GM21737 (cell line): ENCODE data around the gene AIP.
"Not testable (repeated sequence)": the region's sequence is repeated elsewhere in the genome, so short reads cannot be mapped to it uniquely, and the experiment has no call there.

ENCODE experiments used
- ATAC-seq: cut with Tn5 transposase; IDR thresholded peaks from one replicate; pipeline ENCODE4 v1.9.1; 2021; ENCODE audit warnings: mild to moderate bottlenecking, moderate library complexity; ENCODE audit not compliant: unreplicated experiment

AIP gene

GRCh38 chr11:67468456-67468758, 14.4 kb upstream of the AIP start:
- ATAC-seq, result no peak

- peak; percentile 67 for ATAC-seq
Observed at GRCh38 chr11:67468759-67469507, 13.9 kb upstream of the AIP start, which contains the start of gene TMEM134. Gene TMEM134, minus strand, starts transcription at chr11:67469251. Its CDS starts 59 bp downstream, at chr11:67469192.

- ATAC-seq, result no peak
Observed at GRCh38 chr11:67469508-67469811, 13.4 kb upstream of the AIP start.

GRCh38 chr11:67470337-67471002, 12.4 kb upstream of the AIP start:
- ATAC-seq, result no peak

DNA sequence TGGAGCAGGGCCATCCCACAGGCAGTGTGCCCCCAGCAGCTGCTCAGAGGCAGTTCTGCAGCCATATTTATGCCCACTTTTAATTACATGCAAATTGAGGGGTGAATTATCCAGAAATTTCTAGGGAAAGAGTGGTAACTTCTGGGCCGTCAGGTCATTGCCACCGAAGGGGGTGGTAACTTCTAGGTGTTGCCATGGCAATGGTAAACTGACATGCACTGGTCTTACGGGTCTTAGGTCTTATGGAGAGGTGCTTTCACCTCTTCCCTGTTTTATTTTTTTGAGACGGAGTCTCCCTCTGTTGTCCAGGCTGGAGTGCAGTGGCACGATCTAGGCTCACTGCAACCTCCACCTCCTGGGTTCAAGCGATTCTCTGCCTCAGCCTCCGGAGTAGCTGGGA, 9.9 kb upstream of the AIP start:
- ATAC-seq, result no peak

GRCh38 chr11:67476692-67477091, 6.1 kb upstream of the AIP start:
- not testable (repeated sequence) for ATAC-seq

DNA sequence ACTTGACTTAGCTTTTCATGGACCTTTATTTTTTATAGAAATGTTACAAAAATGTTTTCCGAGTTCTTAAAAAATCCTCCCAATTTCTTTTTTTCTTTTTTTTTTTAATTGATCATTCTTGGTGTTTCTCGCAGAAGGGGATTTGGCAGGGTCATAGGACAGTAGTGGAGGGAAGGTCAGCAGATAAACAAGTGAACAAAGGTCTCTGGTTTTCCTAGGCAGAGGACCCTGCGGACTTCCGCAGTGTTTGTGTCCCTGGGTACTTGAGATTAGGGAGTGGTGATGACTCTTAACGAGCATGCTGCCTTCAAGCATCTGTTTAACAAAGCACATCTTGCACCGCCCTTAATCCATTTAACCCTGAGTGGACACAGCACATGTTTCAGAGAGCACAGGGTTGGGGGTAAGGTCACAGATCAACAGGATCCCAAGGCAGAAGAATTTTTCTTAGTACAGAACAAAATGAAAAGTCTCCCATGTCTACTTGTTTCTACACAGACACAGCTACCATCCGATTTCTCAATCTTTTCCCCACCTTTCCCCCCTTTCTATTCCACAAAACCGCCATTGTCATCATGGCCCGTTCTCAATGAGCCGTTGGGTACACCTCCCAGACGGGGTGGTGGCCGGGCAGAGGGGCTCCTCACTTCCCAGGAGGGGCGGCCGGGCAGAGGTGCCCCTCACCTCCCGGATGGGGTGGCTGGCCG, 5.3 kb upstream of the AIP start:
- ATAC-seq, result not testable (repeated sequence)

GRCh38 chr11:67482275-67482826, 475 bp upstream of the AIP start:
- ATAC-seq, result no peak

DNA sequence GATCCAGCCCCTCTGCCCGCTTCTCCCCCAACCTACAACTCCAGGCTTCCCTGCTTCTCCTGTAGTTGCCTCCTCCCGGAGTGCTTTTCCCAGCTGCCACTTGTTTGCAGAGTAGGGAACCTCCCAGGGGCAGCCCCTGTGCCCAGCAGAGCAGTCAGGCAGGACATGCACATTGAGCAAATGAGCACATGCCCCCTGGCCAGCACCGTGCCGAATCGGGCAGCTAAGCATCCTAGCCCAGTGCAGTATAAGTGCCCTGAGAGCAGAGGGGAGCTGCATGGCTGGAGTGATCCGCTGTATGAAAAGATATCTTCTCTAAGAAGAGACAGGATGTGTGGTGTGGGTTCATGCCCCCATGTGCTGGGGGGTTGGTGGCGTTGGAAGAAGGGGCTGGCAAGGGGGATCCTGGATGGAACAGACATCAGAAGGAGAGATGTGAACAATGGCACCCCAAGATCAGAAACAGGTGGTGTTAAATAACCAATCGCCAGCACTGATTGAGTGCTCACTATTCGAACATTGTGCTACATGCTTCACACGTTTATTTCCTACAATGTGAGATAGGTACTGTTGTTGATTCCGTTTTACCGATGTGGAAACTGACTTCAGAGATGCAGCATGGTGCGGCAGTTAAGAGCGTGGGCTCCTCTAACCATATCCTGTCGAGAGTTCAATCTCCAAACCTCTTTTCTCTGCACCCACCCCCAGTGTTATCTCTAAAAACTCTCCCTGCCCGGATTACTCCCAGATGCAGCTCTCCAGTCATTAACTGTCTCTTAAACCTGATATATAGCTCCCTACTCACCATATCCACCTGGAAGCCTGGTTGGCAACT, 1.2 kb downstream of the AIP start:
- no peak for ATAC-seq

GRCh38 chr11:67484847-67485311, 2.1 kb downstream of the AIP start:
- ATAC-seq, result no peak

DNA sequence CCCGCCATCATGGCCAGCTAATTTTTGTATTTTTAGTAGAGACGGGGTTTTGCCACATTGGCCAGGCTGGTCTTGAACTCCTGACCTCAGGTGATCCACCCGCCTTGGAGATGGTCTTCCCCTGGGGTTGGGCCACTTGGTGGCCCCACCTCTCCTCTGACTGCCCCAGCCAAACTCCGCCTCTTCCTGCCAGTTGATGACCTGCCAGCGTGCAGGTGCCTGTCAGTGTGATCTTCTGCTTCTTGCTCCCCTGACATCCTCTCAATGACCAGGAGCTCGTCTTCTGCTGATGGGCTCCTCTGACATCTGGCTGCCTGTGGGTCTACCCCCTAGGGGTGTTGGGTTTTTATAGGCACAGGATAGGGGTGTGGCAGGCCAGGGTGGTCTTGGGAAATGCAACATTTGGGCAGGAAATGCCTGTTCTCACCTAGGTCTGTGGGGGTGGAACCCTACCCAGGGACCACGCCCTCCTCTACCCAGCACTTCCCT, 3.1 kb downstream of the AIP start:
- not testable (repeated sequence) for ATAC-seq

GRCh38 chr11:67486481-67487195, 3.8 kb downstream of the AIP start:
- no peak for ATAC-seq

- no peak for ATAC-seq
Observed at GRCh38 chr11:67489203-67489884, 6.5 kb downstream of the AIP start.

DNA sequence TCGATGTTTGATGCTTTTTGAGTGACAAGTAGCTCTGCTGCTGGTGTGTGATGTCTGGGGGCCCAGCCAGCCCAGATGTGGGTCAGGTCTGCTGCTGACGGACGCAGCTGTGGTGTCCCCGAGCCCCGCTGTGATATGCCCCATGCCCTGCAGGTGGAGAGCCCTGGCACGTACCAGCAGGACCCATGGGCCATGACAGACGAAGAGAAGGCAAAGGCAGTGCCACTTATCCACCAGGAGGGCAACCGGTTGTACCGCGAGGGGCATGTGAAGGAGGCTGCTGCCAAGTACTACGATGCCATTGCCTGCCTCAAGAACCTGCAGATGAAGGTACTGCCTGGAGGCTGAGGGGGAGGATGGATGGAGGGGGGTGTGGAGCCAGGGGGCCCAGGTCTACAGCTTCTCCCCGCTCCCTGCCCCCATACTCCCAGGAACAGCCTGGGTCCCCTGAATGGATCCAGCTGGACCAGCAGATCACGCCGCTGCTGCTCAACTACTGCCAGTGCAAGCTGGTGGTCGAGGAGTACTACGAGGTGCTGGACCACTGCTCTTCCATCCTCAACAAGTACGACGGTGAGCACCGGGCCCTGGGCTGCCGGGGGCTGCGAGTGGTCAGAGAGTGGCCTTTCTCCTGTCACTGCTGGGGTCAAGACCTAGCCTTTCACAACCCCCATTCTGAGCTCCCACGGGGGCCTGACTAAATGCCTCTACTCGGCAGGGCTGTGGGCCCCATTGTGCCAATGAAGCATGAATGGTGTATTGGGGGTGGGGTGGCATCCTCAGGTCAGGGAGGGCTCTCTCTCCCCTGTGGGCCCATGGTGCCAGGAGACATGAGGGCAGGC, 7.3 kb downstream of the AIP start:
- no peak for ATAC-seq

- no peak for ATAC-seq
Observed at GRCh38 chr11:67490727-67491065, 7.9 kb downstream of the AIP start.

DNA sequence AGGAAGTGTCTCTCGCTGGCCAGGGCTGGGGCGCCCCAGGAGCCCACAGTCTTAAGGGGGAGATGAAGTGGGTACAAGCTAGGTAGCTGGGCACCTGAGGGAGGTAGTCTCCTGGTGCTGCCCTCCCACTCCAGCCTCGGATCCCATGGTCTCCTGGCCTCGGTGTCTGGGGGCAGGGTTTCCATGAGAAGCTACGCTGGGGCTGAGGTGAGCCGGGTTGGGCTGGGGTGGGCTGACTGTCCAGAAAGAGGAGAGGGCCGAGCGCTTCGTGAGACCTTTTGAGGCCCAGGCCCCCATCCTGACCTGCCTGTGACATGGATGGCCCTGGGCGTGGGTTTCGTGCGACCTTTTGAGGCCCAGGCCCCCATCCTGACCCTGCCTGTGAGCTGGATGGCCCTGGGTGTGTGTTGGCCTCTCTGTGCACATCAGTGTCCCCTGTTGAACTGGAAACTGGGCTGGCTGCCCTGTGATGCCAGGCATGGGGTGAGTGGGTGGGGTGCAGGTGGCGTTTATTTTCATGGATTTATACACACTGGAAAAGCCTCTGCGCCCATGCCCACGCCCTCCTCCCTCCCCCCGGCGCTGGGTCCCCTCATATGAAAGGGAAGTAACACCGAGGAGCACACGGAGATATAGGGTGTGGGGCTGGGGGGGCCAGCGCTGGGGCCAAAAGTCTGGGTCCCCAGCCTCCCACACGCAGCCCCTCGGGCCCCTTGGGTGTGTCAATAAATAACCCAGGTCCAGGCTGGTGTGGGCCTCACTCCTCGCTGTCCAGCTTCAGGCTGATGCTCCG, 8.6 kb downstream of the AIP start:
- no peak for ATAC-seq

- no peak for ATAC-seq
Observed at GRCh38 chr11:67492069-67492727, 9.4 kb downstream of the AIP start.
